Liver (tissue), 3 donors: Measurements from ENCODE around the gene KPNA6.

Experiments used
- EGR1 ChIP-seq, 2 donors: IDR thresholded peaks; 2 replicates each; pipeline ENCODE4 v1.6.1; 2016 to 2018; ENCODE audit warnings: antibody characterized with exemption in 2 of 2, low read depth in 2 of 2
- YY1 ChIP-seq: IDR thresholded peaks from 2 replicates; pipeline ENCODE4 v1.6.1; 2016; ENCODE audit warnings: antibody characterized with exemption, mild to moderate bottlenecking
- TF ChIP-seq, protein P1 (sequence below): IDR thresholded peaks from 2 replicates; pipeline ENCODE4 v1.6.1; 2016; ENCODE audit warnings: antibody characterized with exemption
- TF ChIP-seq, protein P2 (sequence below): fragments of 150-350 bp; IDR thresholded peaks from 2 replicates; pipeline ENCODE4 v1.5.1; 2017; ENCODE audit warnings: improper control_type of control experiment, low read depth, low read length; ENCODE audit not compliant: missing input control
- TF ChIP-seq, protein P3 (sequence below): IDR thresholded peaks from 2 replicates; pipeline ENCODE4 v1.6.1; 2016; ENCODE audit warnings: antibody characterized with exemption, mild to moderate bottlenecking
- donor health status: healthy.
- donor health status: healthy.

DNA sequence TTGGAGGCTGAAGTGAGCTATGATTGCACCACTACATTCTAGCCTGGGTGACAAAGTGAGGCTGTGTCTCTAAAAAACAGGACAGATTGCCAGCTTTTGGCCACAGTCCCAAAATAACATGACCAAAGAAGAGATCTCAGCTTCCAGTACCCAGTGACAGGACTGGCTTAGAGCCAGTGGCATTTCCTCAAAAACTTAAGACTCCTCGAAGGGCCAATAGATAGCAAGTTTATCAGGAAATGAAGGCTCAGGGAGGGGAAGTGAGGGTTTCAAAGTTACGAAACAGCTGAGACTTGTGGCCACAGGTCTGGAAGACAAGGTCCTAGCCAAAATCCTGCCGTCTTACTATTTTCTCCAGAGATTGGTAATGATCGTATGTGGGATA is 41.4 kb upstream of the KPNA6 start:
- TF ChIP-seq, protein P1, sequence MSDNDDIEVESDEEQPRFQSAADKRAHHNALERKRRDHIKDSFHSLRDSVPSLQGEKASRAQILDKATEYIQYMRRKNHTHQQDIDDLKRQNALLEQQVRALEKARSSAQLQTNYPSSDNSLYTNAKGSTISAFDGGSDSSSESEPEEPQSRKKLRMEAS, result no peak
- TF ChIP-seq, protein P2, sequence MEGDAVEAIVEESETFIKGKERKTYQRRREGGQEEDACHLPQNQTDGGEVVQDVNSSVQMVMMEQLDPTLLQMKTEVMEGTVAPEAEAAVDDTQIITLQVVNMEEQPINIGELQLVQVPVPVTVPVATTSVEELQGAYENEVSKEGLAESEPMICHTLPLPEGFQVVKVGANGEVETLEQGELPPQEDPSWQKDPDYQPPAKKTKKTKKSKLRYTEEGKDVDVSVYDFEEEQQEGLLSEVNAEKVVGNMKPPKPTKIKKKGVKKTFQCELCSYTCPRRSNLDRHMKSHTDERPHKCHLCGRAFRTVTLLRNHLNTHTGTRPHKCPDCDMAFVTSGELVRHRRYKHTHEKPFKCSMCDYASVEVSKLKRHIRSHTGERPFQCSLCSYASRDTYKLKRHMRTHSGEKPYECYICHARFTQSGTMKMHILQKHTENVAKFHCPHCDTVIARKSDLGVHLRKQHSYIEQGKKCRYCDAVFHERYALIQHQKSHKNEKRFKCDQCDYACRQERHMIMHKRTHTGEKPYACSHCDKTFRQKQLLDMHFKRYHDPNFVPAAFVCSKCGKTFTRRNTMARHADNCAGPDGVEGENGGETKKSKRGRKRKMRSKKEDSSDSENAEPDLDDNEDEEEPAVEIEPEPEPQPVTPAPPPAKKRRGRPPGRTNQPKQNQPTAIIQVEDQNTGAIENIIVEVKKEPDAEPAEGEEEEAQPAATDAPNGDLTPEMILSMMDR, result no peak
- TF ChIP-seq YY1 (no peak), EGR1 (IDR thresholded peaks at IDR 0.05; ENCODE audit: low read depth in 2 of 2) (no peak)
- TF ChIP-seq, protein P3, sequence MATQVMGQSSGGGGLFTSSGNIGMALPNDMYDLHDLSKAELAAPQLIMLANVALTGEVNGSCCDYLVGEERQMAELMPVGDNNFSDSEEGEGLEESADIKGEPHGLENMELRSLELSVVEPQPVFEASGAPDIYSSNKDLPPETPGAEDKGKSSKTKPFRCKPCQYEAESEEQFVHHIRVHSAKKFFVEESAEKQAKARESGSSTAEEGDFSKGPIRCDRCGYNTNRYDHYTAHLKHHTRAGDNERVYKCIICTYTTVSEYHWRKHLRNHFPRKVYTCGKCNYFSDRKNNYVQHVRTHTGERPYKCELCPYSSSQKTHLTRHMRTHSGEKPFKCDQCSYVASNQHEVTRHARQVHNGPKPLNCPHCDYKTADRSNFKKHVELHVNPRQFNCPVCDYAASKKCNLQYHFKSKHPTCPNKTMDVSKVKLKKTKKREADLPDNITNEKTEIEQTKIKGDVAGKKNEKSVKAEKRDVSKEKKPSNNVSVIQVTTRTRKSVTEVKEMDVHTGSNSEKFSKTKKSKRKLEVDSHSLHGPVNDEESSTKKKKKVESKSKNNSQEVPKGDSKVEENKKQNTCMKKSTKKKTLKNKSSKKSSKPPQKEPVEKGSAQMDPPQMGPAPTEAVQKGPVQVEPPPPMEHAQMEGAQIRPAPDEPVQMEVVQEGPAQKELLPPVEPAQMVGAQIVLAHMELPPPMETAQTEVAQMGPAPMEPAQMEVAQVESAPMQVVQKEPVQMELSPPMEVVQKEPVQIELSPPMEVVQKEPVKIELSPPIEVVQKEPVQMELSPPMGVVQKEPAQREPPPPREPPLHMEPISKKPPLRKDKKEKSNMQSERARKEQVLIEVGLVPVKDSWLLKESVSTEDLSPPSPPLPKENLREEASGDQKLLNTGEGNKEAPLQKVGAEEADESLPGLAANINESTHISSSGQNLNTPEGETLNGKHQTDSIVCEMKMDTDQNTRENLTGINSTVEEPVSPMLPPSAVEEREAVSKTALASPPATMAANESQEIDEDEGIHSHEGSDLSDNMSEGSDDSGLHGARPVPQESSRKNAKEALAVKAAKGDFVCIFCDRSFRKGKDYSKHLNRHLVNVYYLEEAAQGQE, result no peak
